GM18499 (cell line): Measurements from ENCODE around the gene ASB18.

ENCODE experiments used
- ATAC-seq: cut with Tn5 transposase; IDR thresholded peaks from one replicate; pipeline ENCODE4 v1.9.1; 2021; ENCODE audit warnings: moderate number of reproducible peaks; ENCODE audit not compliant: insufficient read depth, unreplicated experiment

The ASB18 gene

DNA sequence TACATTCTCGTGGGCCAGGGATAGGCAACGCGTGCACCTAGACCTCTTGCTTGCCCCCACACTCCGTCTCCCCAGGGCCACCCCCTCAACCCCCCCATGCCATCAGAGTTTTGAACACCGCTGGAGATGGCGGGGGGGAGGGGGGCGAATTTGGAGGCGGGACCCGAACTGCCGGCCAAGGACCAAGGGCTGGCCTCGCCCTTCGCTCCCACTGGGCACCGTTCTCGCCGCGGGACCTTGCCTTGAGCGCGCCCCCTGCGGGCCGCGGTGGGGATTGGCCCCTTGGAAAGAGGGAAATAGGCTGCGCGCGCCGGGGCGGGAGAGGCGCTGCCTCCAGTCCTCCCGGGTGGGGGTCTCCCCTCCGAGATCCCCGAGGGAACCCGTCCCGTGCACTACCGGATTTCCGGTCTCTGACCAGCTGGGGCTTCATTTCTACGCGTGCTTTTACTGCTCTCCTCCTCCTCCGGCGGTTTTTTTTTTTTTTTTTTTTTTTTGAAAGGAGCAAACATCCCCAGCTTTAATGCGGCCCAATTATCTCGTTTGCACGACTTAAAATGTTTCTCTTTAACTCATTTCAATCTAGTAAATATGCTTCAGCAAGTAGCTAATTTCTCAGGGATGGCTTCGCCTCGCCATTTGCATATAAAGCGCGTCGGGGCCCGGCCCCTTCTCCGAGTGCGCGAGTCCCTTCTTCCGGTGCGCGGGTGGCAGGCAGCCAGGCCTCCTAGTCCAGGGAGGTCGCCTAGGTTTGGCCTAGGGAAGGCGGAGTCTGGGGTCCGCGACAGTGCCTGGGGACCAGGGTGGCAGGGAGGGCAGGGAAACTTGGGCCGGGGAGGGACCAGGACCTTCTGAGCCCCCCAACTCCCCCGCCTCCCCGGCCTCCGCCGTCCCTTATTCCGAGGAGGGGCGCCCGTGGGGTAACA lies 86.0 kb downstream of the ASB18 start:
- no peak for ATAC-seq

DNA sequence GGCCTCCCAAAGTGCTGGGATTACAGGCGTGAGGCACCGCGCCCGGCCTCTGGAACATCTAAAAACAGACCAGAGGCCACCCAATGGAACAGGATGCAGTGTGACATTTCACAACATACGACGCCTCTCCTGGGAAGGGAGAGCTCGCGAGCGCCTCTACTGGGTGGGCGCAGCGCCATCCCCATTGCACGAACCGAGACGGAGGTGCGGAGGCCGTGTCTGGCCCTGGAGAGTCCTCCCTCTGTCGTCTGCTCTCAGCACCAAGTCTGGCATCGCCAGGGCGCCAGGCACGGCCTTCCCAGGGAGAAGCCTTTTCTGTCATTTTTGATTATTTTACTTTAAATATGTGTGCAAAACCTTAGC lies 86.6 kb downstream of the ASB18 start:
- no peak for ATAC-seq

DNA sequence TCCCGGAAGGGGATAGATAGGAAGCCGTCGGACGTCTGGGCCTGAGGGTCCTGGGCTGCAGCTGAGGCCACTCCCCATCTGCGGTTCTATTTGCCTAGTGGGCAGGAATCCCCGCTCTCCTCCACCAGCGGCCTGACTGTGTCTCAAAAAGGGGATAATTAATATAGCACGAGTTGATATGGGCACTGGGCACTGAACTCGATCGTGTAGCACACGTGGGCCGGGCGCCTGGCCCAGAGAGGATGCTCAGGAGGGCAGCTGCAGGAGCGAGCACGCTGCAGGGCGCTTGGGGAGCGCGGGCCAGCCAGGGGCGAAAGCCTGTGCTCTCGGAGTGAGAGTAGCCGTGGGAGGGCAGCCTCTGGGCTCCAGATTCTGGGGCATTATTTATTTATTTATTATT lies 87.3 kb downstream of the ASB18 start:
- ATAC-seq, result no peak

DNA sequence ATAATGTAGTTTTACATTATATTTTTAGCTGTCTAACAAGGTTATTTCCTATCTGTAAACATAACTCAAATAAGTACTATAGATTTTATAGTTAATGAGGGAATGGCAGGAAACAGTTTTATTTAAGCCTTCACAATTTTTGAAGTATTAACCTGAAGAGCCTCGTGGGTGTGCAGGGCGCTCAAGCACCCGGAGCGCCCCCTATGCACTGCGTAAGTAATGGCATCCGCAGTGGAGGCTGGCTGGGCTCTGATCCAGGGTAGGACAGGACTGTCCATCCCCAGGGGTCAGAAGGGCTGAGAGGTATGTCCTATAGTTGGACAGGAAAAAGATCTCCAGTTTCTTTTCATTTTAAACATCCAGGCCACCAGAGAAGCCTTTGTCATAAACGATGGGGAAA lies 87.8 kb downstream of the ASB18 start:
- no peak for ATAC-seq

DNA sequence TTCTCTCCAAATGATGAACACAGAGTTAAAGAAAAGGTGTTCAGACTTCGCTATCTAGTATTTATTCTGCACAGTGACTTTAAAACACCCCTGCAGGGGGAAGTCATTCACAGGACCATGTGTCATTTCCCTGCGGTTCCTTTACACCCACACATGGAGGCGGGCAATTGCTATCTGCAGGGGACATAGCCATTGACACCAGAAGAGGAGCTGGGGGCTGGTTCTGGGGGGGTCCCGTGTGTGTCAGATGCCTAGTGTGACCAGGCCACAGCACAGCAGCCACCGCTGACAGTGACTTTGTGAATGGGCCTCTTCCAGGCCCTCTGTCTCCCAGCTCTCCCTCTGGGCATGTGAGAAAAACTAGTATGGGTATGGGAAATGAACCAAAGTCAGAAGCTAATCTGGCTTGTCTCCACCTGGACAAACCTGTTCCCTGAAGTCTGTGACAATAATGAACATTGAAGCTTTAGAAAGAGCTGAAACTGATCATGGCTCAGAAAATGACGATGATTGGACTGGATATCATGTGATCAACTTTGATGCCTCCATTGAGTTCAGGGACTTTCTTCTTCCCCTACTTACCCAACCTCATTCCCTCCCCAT lies 88.6 kb downstream of the ASB18 start:
- no peak for ATAC-seq

DNA sequence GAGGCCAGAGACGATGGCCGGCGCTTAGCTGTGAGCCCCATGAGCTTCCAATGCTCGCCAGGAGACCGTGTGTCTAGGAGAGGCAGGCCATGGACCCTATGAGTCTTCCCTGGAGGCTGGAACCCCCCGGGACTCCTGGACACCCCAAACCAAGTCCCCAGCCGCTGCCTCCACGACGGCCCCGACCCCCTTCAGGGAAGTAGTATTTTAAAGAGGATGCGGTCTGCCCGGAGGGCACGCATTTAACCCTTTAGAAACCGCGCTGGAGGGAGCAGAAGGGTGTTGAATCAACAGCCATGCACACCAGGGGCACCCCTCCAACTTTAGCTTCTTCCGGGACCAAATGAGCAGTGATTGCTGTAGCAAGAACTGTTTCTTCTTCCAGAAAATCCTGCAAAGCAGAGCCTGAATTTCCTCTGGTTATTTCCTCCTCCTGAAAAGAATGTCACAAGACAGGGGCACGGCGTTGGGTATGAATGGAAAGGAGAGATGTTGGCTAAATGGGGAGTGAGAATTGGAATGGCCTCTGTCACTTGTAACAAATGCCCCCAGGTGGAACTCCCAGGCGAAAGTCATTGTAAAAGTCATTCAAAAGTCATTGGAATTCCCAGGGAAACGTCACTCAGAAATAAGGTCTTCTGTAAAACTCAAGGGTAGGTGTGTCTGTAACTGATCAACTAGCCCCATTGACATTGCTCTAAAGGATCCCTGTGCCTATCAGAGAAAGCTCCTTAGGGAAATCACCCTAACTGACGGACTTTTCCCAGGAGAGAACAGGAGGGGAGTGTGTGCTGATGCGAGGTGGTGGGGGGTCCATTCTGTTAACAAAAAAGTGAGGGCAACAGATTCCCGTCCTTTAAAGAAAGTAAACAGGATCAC lies 90.2 kb downstream of the ASB18 start:
- ATAC-seq, result no peak

DNA sequence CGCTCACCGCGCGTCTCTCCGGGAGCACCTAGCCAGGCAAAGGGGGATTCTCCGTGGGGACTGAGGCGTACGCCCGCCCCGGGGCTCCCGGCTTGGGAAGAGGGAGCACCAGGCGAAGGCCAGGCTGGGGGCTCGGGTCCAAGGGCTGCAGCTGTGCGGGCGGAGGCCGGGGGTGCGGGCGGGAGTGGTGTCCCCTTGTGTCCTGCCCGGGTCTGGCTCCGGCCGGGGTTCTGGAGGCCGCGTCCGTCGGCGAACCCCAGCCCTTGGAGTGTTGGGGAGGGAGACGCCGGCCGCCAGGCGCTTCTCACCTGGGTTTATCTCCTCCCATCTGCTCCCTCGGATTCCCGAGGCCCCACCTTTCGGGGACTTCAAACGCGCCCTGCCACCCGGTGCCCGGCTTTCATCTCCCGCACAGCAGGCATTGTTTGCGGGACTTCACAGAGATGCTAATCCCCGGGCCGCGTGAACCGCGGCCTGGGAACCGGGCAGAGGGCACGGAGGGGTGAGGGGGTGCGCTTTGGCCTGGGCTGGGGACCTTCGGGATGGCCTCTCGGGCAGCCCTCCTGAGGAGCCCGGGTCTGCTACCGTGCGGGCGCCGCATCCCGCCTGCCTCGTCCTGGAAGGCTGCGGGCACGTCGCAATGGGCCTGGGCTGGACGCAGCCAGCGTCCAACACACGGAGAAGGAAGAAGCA lies 91.0 kb downstream of the ASB18 start:
- ATAC-seq, result no peak

DNA sequence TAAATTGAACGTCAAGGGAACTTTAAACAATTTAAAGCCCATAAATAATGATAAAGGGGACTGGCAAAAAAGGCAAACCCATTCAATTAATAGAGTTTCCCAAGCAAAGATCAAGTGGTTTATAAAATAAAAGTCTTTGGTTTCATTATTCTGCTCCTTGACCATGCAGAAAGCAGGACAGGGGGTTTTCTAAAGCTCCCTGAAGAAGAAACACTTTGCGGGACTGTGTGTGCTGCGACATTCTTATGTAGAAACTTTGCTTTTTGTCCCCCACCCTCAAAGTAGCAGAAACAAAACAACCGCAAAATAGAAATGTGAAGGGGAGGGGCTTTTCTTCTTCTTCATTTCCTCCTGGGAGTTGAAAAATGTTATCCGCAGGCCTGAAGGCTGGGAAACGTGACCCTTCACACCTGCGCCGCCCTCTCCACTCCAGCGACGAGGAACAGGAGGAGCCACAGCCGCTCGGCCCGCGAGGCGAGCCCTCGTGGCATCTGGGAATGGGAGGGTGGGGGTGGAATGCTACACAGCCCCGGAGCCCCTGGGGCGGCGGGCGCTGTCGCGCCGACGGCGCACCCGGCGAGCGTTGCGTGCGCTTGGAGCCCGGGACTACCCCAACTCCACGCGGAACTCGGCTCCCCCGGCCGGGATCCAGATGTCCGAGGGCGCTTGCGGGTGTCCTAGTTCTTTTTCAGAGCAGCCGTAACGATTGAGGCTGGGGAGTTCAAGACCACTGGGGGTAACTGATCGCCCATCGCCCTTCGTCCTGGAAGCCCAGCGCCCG lies 91.8 kb downstream of the ASB18 start:
- ATAC-seq, result no peak

DNA sequence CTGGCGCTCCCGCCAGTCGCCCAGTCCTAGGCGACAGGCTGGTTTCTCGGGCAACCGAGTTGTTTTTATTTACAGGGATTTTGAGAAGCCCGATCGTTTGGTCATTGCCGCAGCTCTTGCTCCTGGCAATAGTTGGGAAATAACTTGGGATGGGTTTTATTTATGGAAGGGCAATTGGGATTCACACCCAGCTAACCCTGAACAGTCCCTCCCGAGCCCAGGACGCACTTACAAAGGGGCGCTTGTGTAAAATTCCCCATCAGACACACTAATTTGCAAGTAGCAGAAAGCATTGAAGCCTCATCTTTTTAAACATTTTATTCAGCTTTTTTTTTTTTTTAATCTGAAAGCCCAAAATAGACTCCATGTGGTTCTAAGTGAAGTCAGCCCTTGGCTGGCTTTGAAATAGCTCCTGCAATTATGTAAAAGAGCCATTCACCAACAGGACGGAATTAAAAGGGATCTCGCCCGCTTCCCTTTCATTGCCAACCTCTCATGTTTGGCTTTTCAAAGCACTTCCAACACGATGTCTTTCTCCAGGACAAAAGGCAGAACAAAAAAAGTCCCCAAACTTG lies 92.4 kb downstream of the ASB18 start:
- no peak for ATAC-seq

DNA sequence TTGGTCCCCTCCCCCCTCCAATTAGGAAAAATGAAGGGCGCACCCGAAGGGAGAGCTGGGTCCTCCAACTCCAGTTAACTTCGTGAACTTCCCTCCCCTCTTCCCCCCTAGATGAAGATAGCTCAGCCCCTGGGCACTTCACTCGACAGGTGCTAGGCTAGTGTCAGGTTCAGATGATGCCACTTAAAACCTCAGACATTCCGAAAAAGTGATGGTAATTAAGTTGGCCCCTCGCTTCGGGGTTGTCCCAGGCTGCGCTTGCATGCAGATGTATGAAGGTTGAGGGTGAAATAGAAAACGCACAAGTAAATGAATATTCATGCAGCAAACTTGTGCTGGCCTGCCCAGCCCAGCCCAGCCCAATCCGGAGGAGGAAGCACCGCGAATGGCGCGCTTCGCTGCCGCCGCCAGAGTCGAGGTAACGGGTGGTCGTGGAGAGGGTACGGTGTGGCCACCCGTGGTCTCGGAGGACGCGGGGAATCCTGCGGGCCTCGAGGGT lies 93.0 kb downstream of the ASB18 start:
- no peak for ATAC-seq

DNA sequence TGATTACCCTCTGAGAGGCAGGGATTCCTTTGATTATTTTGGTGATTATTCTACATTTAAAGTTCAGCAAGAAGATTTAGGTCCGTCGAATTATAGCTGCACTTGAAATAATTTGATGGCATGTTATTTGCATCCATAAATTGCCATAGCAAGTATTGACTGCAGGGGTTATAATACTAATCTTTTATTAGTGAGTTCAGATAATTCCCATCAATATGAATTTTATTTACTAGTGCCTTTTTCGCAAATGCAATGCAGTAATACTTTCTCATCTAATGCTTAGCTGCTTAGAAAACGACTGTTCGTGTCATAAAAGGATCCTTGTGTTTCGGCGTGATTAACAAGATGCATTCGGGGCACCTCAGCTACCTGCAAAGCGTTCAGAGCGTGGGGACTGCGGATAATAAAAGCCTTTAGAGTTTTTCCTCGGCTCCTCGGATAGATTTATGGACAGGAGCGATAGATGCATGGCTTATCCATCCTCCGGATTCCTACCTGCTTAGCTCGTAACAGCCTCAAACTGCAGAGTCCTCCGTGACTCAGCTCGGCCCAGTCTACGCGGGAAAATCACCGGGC lies 93.5 kb downstream of the ASB18 start:
- ATAC-seq, result no peak

DNA sequence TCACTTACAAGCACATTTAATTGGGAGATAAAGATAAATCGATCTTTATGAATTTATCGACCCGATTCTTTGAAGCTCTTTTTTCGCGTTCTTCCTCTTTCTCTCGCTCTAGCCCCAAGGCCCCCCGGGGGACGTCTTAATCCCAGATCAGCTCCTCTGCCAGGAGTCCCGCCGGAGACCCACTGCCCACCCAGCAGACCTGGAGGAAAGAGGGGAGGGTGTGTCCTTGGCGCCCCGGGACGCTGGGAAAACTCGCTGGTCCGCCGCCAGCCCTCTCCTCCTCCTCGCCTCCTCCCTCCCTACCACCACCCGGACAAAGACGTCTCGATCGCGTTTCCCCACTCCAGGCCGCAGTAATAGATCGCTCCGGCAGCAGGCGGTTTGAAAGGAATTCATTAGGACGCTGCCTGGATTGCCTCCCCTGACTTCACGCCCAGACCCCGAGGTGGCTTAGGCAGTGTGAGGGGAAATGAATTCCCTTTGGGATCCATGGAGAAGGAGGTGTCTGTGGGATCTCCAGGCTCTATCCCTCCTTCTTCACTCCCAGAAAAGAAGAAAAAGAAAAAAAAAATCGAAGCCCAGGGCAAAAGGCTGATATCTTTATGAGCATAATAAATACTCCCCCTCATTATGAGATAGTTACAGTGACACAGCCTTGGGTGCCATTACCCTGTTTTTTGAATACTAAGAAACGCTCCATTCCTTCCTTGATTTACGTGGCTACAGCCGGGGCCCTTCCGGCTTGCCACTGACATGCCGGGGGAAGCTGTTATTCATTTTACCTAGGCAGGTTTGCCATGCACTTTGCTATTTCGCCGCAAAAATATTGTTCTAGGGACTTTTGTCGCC lies 94.2 kb downstream of the ASB18 start:
- ATAC-seq, result no peak

DNA sequence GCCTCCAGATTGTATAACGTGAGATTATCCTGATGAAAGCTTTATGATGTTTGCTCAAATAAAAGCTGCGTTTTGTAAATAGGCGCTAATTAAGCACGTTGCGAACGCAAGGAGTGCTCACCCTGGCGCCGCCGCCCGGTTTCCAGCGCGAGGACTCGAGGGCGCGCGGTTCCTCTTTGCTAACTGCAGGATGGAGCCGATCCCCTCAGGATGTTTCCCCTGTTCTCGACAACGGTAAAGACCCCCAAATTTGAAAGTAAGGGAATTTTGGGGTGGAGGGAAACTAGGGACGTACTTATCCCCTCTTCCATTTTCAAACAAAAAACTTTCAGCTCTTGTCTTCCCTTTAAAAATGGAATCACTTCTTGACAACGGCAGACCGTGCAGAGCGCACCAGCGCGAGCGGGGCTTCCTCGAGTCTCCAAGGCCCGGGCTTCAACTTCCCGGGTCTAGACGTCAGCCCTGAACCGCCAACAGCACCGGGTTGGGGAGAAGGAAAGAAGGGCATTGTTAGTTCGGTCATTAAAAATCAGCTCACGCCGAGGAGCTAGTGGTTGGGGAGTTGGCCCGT lies 95.0 kb downstream of the ASB18 start:
- ATAC-seq, result no peak

DNA sequence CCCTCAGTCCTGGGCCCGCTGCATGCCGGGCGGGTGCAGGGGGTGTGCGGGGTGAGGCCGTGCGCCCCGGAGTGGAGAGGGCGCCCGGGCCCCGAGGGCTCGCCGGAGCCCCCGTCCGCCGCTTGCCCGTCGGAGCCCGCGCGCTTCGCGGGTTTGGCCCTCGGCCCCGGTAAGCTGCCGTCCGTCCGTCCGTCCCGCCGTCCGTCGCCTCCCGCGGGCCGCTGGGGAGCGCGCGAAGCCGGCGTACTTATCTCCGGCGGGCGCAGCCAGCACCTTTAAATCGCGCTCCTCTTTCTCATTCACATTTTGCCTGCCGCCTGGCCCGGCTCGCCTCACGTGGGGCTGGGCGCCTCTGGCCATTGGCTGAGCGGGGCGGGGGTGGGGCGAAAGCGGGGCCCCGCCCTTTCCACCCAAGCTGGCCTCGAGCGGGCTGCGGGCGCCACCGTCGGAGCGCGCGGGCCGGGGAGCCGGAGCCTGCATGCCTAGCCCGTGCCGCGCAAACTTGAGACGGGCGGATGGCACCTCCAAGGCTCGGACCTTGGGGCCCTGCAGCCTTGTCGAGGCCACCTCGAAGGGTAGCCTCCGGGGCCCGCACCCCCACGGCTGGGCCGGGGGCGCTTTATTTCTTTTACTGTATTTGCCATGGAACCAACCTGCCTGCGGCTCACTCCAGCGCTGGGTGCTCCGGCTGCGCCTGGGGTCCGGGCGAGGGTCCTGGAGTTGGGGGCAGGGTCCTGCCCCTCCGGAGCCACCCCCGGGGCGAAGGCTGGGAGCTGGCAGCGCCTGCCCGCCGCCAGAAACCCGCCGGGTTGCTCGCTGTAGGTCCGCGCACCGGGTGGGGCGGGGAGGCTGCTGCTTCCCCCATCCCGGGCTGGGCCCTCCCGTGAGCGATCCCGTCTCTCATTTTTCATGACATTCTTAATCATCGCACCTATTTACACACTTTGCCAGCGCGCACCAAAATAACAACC lies 95.8 kb downstream of the ASB18 start, which contains the start of gene GBX2:
Gene GBX2, minus strand, starts transcription at position 277 of the 971 bp plus-strand sequence. CDS start 415 bp downstream, outside the sequence.
- no peak for ATAC-seq

DNA sequence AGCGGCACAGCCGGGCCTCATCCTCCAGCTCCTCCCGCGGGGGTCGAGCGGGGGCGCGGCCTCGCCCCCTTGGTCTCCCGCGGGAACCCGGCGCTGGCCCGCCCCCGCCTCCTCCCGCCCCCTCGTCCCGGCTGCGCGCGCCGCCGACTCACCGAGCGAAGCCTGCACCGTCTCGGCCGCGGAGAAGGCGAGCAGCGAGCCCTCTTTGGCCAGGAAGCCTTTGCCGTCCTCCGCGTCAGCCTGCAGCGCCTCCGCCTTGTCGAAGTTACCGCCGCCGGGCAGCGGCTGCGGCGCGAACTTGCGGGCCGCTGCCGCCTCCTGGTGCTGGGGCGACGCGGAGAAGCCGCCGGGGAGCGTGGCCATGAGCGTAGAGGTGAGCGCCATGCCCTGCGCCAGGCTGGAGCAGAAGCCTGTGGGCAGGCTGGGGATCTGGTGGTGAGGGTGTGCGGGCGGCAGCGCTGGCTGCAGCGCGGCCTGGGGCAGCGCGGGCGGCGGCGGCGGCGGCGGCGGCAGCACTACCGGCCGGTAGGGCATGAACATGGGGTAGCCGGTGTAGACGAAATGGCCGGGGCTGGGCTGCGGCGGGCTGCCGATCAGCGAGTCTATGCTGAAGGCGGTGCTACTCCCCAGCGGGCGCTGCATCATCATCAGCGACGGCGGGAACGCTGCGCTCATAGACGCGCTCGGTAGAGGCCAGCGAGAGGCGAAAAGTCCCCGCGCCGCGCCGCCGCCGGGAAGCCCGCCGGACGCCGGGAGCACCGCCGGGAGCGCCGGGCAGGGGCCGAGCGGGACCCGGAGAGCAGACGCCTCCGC lies 96.7 kb downstream of the ASB18 start:
- no peak for ATAC-seq
